ENCODE results near the gene CMA1. TPM values are rescaled to one million over a fixed set of nuclear protein-coding genes. Genes with fewer than 3 reads are reported as not detected.
A peak's percentile ranks its signal among the peaks of the same experiment; 100 is the strongest.
"Not testable (repeated sequence)": the region's sequence is repeated elsewhere in the genome, so short reads cannot be mapped to it uniquely, and the experiment has no call there.

The CMA1 gene
- total RNA-seq, 1 donor from 2014 or later = not detected

DNA sequence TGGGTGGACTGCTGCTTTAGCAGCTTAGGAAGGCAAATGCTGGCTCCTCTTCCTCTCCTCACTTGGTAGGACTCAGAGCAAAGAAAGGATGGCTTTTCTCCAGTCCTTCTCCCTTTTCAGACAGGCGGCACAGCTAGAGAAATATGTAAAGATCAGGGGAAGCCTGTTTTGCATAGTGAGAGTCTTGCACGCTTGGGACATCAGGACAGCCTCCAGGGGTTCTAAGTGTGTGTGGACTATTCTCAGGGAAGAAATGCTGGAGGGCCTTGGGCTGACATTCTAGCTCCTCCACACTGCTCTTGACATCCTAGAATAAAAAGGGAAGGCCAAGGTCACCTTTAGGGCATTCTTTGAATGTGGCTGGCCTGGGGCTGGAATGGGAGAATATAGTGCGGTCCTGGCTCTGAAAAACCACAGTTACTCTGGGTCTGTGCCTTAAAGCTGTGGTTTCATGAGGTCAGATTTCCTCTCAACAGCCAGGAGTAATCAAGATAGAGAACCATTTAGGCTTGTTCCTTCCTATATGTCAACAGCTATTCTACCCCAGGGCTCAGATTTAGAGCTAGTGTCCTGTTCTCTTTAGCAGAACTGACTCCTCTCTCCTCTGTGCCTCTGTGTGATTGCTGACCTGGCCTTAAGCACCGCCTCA lies 24.3 kb downstream of the CMA1 start:
- TF ChIP-seq, protein P1, sequence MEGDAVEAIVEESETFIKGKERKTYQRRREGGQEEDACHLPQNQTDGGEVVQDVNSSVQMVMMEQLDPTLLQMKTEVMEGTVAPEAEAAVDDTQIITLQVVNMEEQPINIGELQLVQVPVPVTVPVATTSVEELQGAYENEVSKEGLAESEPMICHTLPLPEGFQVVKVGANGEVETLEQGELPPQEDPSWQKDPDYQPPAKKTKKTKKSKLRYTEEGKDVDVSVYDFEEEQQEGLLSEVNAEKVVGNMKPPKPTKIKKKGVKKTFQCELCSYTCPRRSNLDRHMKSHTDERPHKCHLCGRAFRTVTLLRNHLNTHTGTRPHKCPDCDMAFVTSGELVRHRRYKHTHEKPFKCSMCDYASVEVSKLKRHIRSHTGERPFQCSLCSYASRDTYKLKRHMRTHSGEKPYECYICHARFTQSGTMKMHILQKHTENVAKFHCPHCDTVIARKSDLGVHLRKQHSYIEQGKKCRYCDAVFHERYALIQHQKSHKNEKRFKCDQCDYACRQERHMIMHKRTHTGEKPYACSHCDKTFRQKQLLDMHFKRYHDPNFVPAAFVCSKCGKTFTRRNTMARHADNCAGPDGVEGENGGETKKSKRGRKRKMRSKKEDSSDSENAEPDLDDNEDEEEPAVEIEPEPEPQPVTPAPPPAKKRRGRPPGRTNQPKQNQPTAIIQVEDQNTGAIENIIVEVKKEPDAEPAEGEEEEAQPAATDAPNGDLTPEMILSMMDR (IDR thresholded peaks at IDR 0.05; ENCODE audit: unreplicated experiment) = no peak
- DNase-seq (ENCODE audit: low spot score in 2 of 2, unreplicated experiment in 2 of 2) = no peak
- H3K4me1 Mint-ChIP-seq = no peaks in the 10 kb centered on the region
- no peaks in the 10 kb centered on the region for H3K27me3 Mint-ChIP-seq (ENCODE audit: low read depth)
- H3K27ac Mint-ChIP-seq = no peak overlapping the region
- no peak overlapping the region for H3K4me3 Mint-ChIP-seq
- no peaks in the 10 kb centered on the region for H3K9me3 Mint-ChIP-seq
- no peaks in the 10 kb centered on the region for H3K36me3 Mint-ChIP-seq

DNA sequence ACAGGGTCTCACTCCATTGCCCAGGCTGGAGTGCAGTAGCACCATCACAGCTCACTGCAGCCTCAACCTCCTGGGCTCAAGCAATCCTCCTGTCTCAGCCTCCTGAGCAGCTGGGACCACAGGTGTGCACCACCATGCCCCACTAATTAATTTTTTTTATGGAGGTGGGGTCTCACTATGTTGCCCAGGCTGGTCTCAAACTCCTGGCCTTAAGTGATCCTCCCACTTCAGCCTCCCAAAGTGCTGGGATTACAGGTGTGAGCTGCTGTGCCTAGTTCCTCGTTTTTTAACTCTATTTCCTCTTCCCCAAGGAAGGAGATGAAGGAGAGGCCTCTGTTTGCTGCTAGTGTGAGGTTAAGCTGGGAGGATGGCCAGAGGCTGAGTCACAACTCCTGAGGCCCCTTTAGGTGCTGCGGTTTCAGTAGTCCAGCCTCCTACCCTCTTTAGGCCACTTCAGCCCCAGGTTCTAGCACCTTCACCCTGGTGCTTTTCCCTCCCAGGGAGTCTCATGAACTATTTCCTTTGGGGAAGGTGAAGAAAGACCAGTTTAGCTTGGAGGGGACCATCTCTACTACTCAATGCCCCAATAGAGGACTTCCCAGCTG lies 25.3 kb downstream of the CMA1 start:
- not testable (repeated sequence) for H3K36me3 Mint-ChIP-seq; H3K4me3 Mint-ChIP-seq; DNase-seq (ENCODE audit: low spot score in 2 of 2, unreplicated experiment in 2 of 2); H3K9me3 Mint-ChIP-seq; H3K27ac Mint-ChIP-seq; H3K27me3 Mint-ChIP-seq (ENCODE audit: low read depth); H3K4me1 Mint-ChIP-seq

DNA sequence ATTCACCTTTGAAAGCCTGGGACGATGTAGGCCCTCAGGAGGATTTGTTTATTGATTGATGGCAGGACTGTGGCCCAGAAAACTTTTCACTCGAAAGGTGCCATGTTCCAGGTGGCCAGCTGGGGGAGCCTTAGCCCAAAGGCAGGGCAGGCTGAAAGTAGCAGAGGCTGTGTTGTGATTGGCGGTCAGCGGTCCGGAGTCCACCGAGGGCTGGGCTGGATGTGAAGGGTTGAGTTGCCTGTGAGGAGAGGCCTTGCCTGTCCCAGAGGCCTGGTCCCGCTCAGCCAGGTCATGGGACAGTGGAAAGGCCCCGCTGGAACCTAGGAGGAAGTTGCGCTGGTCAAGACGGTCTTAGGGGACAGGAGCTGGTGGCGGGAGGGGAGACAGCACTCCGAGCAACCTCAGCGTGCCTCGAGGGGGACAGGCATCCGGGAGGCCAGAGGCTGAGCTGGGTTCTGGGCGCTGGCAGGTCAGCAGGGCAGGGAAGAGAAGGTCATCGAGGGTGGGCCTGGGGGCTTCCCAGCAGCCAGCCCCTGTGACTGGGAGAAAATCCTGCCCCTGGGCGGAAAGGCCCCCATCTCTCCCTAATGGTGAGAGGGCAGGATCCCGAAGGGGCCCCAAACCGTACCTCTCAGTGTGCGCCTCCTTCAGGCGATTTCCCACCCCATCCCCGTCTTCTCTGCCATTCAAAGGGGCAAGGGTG lies 26.3 kb downstream of the CMA1 start:
- Mint-ChIP-seq H3K27ac (no peak overlapping the region), H3K4me1 (no peaks in the 10 kb centered on the region), H3K27me3 (ENCODE audit: low read depth) (no peaks in the 10 kb centered on the region), H3K36me3 (no peaks in the 10 kb centered on the region), H3K4me3 (no peak overlapping the region), H3K9me3 (no peaks in the 10 kb centered on the region)
- no peak for DNase-seq (ENCODE audit: low spot score in 2 of 2, unreplicated experiment in 2 of 2)
- TF ChIP-seq, protein P1 (IDR thresholded peaks at IDR 0.05; ENCODE audit: unreplicated experiment) = peak; percentile 15

DNA sequence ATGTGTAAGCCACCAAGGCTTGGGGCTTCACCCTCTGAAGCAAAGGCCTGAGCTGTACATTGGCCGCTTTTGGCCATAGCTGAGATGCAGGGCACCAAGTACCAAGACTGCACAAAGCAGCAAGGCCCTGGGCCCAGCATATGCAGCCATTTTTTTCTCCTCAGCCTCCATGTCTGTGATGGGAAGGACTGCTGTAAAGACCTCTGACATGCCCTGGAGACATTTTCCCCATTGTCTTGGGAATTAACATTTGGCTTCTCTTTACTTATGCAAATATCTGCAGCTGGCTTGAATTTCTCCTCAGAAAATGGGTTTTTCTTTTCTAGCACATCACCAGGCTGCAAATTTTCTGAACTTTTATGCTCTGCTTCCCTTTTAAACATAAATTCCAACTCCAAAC lies 28.1 kb downstream of the CMA1 start:
- not testable (repeated sequence) for H3K27me3 Mint-ChIP-seq (ENCODE audit: low read depth); H3K9me3 Mint-ChIP-seq; H3K36me3 Mint-ChIP-seq; H3K4me1 Mint-ChIP-seq; H3K4me3 Mint-ChIP-seq; H3K27ac Mint-ChIP-seq; DNase-seq (ENCODE audit: low spot score in 2 of 2, unreplicated experiment in 2 of 2)

DNA sequence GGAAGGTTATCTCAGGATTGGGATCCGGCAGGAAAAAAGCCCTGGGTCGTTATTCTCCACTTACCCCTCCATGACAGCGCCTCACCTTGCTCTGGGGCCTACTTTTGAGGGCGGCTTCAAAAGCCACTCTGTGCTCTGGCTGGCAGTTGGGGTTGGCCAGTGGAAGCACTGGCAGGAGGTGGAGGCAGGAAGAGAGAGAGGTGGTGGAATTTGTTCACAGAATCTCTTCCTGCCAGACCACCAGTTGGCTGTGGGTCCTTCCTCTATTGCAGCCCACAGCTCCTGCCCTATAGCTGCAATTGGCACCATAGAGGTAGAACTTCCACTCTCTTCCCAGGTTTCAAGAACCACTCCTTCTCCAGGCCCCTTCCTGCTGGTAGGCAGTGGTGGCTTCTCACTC lies 32.8 kb downstream of the CMA1 start:
- H3K27ac Mint-ChIP-seq = no peak overlapping the region
- no peaks in the 10 kb centered on the region for H3K4me1 Mint-ChIP-seq
- no peak for DNase-seq (ENCODE audit: low spot score in 2 of 2, unreplicated experiment in 2 of 2)
- H3K36me3 Mint-ChIP-seq = peaks cover 15% of the 10 kb centered on the region
- no peaks in the 10 kb centered on the region for H3K27me3 Mint-ChIP-seq (ENCODE audit: low read depth)
- peaks cover 17% of the 10 kb centered on the region for H3K9me3 Mint-ChIP-seq
- H3K4me3 Mint-ChIP-seq = no peak overlapping the region
- TF ChIP-seq, protein P1 (IDR thresholded peaks at IDR 0.05; ENCODE audit: unreplicated experiment) = no peak

DNA sequence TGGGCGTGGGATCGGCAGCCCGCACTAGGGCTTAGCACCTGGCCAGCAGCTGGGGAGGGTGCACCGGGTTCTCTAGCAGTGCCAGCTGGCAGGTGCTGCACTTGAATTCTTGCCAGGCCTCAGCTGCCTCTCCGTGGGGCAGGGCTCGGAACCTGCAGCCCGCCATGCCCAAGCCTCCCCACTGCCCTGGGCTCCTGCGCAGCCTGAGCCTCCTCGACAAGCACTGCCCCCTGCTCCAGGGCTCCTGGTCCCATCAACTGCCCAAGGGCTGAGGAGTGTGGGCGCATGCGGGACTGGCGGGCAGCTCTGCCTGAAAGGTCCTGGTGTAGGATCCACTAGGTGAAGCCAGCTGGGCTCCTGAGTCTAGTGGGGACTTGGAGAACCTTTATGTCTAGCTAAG lies 34.9 kb downstream of the CMA1 start:
- Mint-ChIP-seq H3K27me3 (ENCODE audit: low read depth) (no peaks in the 10 kb centered on the region), H3K4me3 (no peak overlapping the region), H3K4me1 (no peaks in the 10 kb centered on the region), H3K27ac (no peak overlapping the region), H3K36me3 (peaks cover 15% of the 10 kb centered on the region), H3K9me3 (peaks cover 27% of the 10 kb centered on the region)
- no peak for DNase-seq (ENCODE audit: low spot score in 2 of 2, unreplicated experiment in 2 of 2)
- TF ChIP-seq, protein P1 (IDR thresholded peaks at IDR 0.05; ENCODE audit: unreplicated experiment) = no peak

DNA sequence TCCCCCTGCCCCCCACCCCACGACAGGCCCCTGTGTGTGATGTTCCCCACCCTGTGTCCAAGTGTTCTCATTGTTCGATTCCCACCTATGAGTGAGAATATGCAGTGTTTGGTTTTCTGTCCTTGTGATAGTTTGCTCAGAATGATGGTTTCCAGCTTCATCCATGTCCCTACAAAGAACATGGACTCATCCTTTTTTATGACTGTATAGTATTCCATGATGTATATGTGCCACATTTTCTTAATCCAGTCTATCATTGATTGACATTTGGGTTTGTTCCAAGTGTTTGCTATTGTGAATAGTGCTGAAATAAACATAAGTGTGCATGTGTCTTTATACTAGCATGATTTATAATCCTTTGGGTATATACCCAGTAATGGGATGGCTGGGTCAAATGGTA lies 37.6 kb downstream of the CMA1 start:
- not testable (repeated sequence) for H3K27me3 Mint-ChIP-seq (ENCODE audit: low read depth); H3K4me3 Mint-ChIP-seq; H3K27ac Mint-ChIP-seq; H3K4me1 Mint-ChIP-seq; DNase-seq (ENCODE audit: low spot score in 2 of 2, unreplicated experiment in 2 of 2)
- H3K36me3 Mint-ChIP-seq = peaks cover 15% of the 10 kb centered on the region
- H3K9me3 Mint-ChIP-seq = peaks cover 33% of the 10 kb centered on the region
